Right lobe of liver (tissue), 6 donors: ENCODE measurements around the gene DNAJB4. TPM values are rescaled to one million over a fixed set of nuclear protein-coding genes. Genes with fewer than 3 reads are reported as not detected.

Experiments used
- ATAC-seq, 4 donors: fragments of 200-7000 bp; cut with Tn5 transposase; one replicate each; pipeline ENCODE4 v1.9.1; 2020; ENCODE audit warnings: mild to moderate bottlenecking in 4 of 4, moderate library complexity in 4 of 4
- DNase-seq, 3 donors: peaks; one replicate each; pipeline ENCODE4 v3.0.0-alpha.2; 2020
- H3K27ac ChIP-seq, 3 donors: fragments of 200-600 bp; one replicate each; pipeline ENCODE4 v1.8.0; 2022
- H3K27me3 ChIP-seq, 2 donors: fragments of 200-600 bp; one replicate each; pipeline ENCODE4 v1.8.0; 2022
- H3K36me3 ChIP-seq, 4 donors: fragments of 200-600 bp; sonication (generic) in 1 of 4; one replicate each; pipeline versions ENCODE4 v1.5.1 to v1.8.0; 2017 to 2022; ENCODE audit warnings: control low read depth in 1 of 4
- H3K4me1 ChIP-seq, 4 donors: fragments of 200-600 bp; sonication (generic) in 1 of 4; one replicate each; pipeline versions ENCODE4 v1.5.1 to v1.8.0; 2017 to 2022; ENCODE audit warnings: control low read depth in 1 of 4
- H3K4me3 ChIP-seq, 3 donors: fragments of 200-600 bp; one replicate each; pipeline ENCODE4 v1.8.0; 2022
- H3K9me3 ChIP-seq, 4 donors: fragments of 200-600 bp; sonication (generic) in 1 of 4; one replicate each; pipeline versions ENCODE4 v1.5.1 to v1.8.0; 2017 to 2022; ENCODE audit warnings: control low read depth in 1 of 4
- POLR2A ChIP-seq: fragments of 450-650 bp; IDR thresholded peaks from one replicate; pipeline ENCODE4 v1.6.1; 2017; ENCODE audit warnings: antibody characterized with exemption, mild to moderate bottlenecking
- WGBS: methylation state at CpG from one replicate; pipeline ENCODE4 v1.1.6; 2018; ENCODE audit warnings: low coverage, low lambda C conversion rate; ENCODE audit not compliant: insufficient coverage; ENCODE audit errors: missing lambda C conversion rate; 5-methylcytosine and 5-hydroxymethylcytosine counted together
- intact Hi-C, 2 donors: fragments of 100-400 bp; cut with DNase I; formaldehyde crosslinking; loops; one replicate each; pipeline versions ENCODE4 v1.11.2 to v1.14.1; 2022
- total RNA-seq, 6 experiments: library from RNA; depleted of rRNA in 2 of 6; stranded (reverse); fragments of >200 nt in 2 of 6; fragmentation: NEBNext Ultra II Directional in 3 of 6; extraction: Animal tissue kit (Norgen Biotek cat#: 25700) in 3 of 6; gene quantifications; one replicate each; pipeline versions ENCODE4 v1.1.0 to v1.2.4, GENCODE V29; 2016 to 2023
- TF ChIP-seq, protein P1 (sequence below), 4 donors: fragments of 200-600 bp in 3 of 4; fragments of 450-650 bp in 1 of 4; IDR thresholded peaks; one replicate each; pipeline versions ENCODE4 v1.5.1 to v1.8.0; 2016 to 2022; ENCODE audit warnings: antibody characterized with exemption in 4 of 4, mild to moderate bottlenecking in 2 of 4
- donor health status: DM: no; HTN: yes; CAD: no.
- donor health status: DM: no; HTN: no; CAD: no.
- donor health status: DM: no; HTN: no; CAD: no.
- donor health status: DM: no; HTN: yes; CAD: no.
- donor health status: DM: no; HTN: yes; CAD: no.

DNAJB4 gene
- total RNA-seq, 6 experiments from 2014 or later: 10.9 to 21.7 (median 14.4) TPM

DNA sequence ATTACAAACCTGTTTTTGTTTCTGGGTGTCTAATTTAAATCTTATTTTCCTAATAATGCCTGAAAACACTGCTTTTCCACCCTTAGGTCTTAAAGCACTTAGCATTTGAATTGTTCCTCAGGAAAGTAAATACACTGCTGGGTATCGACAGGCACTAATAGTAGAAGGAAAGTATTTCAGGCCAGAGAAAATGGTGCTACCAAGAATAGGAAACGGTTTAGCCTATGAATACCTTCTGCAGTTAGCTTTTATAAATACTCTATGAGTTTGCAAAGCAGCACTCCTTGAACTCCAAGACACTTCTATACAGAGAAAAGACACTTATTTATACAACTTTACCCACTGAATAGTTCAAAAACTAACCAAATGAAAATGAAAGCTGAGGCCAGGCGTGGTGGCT is 32.7 kb upstream of the DNAJB4 start:
- peaks cover 3 to 41% (median 14%) of the 10 kb centered on the region in 4 donors for H3K36me3 ChIP-seq
- 77% methylated on average over 2 of the region's 3 CpGs for WGBS
- no peak for TF ChIP-seq POLR2A
- TF ChIP-seq, protein P1, sequence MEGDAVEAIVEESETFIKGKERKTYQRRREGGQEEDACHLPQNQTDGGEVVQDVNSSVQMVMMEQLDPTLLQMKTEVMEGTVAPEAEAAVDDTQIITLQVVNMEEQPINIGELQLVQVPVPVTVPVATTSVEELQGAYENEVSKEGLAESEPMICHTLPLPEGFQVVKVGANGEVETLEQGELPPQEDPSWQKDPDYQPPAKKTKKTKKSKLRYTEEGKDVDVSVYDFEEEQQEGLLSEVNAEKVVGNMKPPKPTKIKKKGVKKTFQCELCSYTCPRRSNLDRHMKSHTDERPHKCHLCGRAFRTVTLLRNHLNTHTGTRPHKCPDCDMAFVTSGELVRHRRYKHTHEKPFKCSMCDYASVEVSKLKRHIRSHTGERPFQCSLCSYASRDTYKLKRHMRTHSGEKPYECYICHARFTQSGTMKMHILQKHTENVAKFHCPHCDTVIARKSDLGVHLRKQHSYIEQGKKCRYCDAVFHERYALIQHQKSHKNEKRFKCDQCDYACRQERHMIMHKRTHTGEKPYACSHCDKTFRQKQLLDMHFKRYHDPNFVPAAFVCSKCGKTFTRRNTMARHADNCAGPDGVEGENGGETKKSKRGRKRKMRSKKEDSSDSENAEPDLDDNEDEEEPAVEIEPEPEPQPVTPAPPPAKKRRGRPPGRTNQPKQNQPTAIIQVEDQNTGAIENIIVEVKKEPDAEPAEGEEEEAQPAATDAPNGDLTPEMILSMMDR (IDR thresholded peaks at IDR 0.05): no peak
- intact Hi-C loops: loop anchor here (10.0 kb wide), 1 partner anchor 143 kb away; no protein-coding TSS in a partner anchor
- ATAC-seq: no peak
- H3K27ac ChIP-seq: no peak overlapping the region
- DNase-seq: no peak
- no peak overlapping the region for H3K4me3 ChIP-seq
- peaks cover 0 to 23% (median 8%) of the 10 kb centered on the region in 4 donors for H3K4me1 ChIP-seq
- no peaks in the 10 kb centered on the region for H3K9me3 ChIP-seq
- H3K27me3 ChIP-seq: no peaks in the 10 kb centered on the region

DNA sequence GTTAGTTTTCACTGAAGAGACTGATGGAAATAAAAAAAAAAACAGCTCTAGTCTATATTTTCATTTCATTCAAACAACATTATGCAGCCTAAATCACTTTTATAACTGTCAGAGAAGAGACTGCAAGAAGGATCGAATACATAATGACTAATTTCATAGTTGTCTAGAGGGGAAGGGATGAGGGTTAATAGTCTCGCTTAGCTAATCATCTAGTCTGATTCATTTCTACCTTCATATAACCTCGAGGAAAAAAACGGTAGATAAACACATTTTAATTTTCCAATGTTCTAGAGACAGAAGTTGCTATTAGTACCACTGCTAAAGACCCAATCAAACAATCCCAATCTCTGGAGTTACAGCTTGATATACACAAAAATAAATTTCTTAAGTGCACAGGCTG is 29.4 kb upstream of the DNAJB4 start:
- Histone ChIP-seq H3K36me3 (peaks cover 0 to 9% (median 0%) of the 10 kb centered on the region in 4 donors), H3K4me1 (peaks cover 0 to 29% (median 10%) of the 10 kb centered on the region in 4 donors), H3K9me3 (no peaks in the 10 kb centered on the region), H3K4me3 (no peak overlapping the region), H3K27me3 (no peaks in the 10 kb centered on the region), H3K27ac (no peak overlapping the region)
- intact Hi-C loops: loop anchor here (10.0 kb wide), 1 partner anchor 139 kb away; no protein-coding TSS in a partner anchor
- ATAC-seq: no peak
- WGBS: 42% methylated on average over 4 of the region's 4 CpGs
- TF ChIP-seq, protein P1 (IDR thresholded peaks at IDR 0.05): no peak
- TF ChIP-seq POLR2A: no peak
- DNase-seq: no peak

DNA sequence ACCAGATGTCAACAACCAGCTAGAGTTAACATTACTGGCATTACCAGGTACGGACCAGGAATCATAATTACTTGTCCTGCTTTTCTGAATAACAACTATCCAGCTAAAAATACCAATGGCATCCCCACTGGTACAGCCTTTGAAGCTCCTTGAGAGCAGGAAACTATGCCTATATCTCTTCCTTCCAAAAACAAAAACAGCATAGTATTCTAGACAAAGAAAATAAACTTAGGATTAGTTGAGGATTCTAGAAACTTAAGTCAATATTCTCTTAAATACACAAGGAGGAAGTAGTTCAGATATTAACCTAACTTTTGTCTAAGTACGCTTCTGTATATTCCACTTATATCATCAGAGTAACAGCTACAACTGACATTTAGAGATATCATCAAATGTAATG is 28.8 kb upstream of the DNAJB4 start:
- TF ChIP-seq, protein P1 (IDR thresholded peaks at IDR 0.05): no peak
- no peak for TF ChIP-seq POLR2A
- no peak for ATAC-seq
- WGBS: 30% methylated on average over 2 of the region's 2 CpGs

DNA sequence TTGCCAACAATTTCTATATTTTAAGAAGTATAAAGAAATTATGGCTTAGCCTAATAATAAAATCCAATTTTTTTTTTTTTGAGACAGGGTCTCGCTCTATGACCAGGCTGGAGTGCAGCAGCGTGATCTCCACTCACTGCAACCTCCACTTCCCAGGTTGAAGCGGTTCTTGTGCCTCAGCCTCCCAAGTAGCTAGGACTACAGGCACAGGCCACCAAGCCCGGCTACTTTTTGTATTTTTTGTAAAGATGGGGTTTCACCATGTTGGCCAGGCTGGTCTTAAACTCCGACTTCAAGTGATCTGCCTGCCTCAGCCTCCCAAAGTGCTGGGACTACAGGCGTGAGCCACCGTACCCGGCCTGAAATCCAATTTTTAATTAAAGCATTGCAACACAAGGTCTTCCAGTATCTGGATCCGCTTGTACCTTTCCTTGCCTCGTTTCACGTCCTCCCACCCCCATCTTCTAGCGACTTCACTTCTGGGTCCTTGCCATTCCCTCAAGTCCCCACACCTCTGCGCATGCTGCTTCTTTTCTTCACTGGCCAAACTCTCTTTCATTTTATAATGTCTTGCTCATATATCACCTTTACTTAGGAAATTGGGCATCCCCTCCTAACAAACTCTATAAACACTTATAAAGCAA is 28.2 kb upstream of the DNAJB4 start:
- no peak for DNase-seq
- Histone ChIP-seq H3K36me3 (peaks cover 0 to 6% (median 0%) of the 10 kb centered on the region in 4 donors), H3K27ac (no peak overlapping the region), H3K27me3 (no peaks in the 10 kb centered on the region), H3K4me1 (peaks cover 0 to 29% (median 13%) of the 10 kb centered on the region in 4 donors), H3K4me3 (peak overlapping the region in 2 of 3 donors; percentile 66 to 69), H3K9me3 (no peaks in the 10 kb centered on the region)
- intact Hi-C loops: loop anchor here (10.0 kb wide), 1 partner anchor 138 kb away; no protein-coding TSS in a partner anchor
- WGBS: 73% methylated on average over 9 of the region's 13 CpGs
- ATAC-seq: no peak
- TF ChIP-seq, protein P1 (IDR thresholded peaks at IDR 0.05): no peak
- TF ChIP-seq POLR2A: no peak

More for the DNA sequence above, 28.8 kb upstream of the DNAJB4 start:
- no peak overlapping the region for H3K4me3 ChIP-seq
- intact Hi-C loops: loop anchor here (10.0 kb wide), 1 partner anchor 139 kb away; no protein-coding TSS in a partner anchor
- no peaks in the 10 kb centered on the region for H3K9me3 ChIP-seq
- H3K27ac ChIP-seq: no peak overlapping the region
- peaks cover 0 to 8% (median 0%) of the 10 kb centered on the region in 4 donors for H3K36me3 ChIP-seq
- H3K27me3 ChIP-seq: no peaks in the 10 kb centered on the region
- DNase-seq: no peak
- peaks cover 0 to 29% (median 13%) of the 10 kb centered on the region in 4 donors for H3K4me1 ChIP-seq
